HepG2 (cell line): Measurements from ENCODE around the gene PIP5KL1. TPM values are rescaled to one million over a fixed set of nuclear protein-coding genes. Genes with fewer than 3 reads are reported as not detected.

ENCODE experiments used
- BORCS8-MEF2B ChIP-seq: sonication (generic); formaldehyde crosslinking; IDR thresholded peaks from 2 replicates; pipeline ENCODE4 v1.8.0; 2022; ENCODE audit warnings: mild to moderate bottlenecking, missing genetic modification reagents
- CCDC6 ChIP-seq: sonication (generic); formaldehyde crosslinking; IDR thresholded peaks from 2 replicates; pipeline ENCODE4 v1.8.1; 2022; ENCODE audit warnings: mild to moderate bottlenecking, missing genetic modification reagents, moderate library complexity
- CREM ChIP-seq, 2 experiments: sonication (generic) in 1 of 2; formaldehyde crosslinking in 1 of 2; IDR thresholded peaks; 2 replicates each; pipeline versions ENCODE4 v1.4.0 to v1.6.1; 2016 to 2020; ENCODE audit warnings: antibody characterized with exemption in 1 of 2, mild to moderate bottlenecking in 1 of 2, missing genetic modification reagents in 1 of 2
- KAT7 ChIP-seq: IDR thresholded peaks from 2 replicates; pipeline ENCODE4 v1.6.1; 2018; ENCODE audit warnings: borderline replicate concordance, missing compliant biosample characterization
- KDM4B ChIP-seq: sonication (generic); formaldehyde crosslinking; IDR thresholded peaks from 2 replicates; pipeline ENCODE4 v1.4.0; 2020; ENCODE audit warnings: missing genetic modification reagents
- NR2F2 ChIP-seq: IDR thresholded peaks from 2 replicates; pipeline ENCODE4 v1.6.1; 2012; ENCODE audit warnings: low read depth, inconsistent platforms, borderline replicate concordance
- RARA ChIP-seq: IDR thresholded peaks from 2 replicates; pipeline ENCODE4 v1.6.1; 2016; ENCODE audit warnings: missing genetic modification reagents, missing compliant biosample characterization
- THRA ChIP-seq: sonication (generic); formaldehyde crosslinking; IDR thresholded peaks from 2 replicates; pipeline ENCODE4 v1.4.0; 2020; ENCODE audit warnings: missing genetic modification reagents, borderline replicate concordance
- ZBTB2 ChIP-seq: sonication (generic); formaldehyde crosslinking; IDR thresholded peaks from 2 replicates; pipeline ENCODE4 v1.8.0; 2022; ENCODE audit warnings: low read depth, missing genetic modification reagents
- ZBTB26 ChIP-seq: IDR thresholded peaks from 2 replicates; pipeline ENCODE4 v1.6.1; 2016; ENCODE audit warnings: missing compliant biosample characterization, missing genetic modification reagents, borderline replicate concordance
- ZHX1 ChIP-seq: sonication (generic); formaldehyde crosslinking; IDR thresholded peaks from 2 replicates; pipeline ENCODE4 v1.8.1; 2022; ENCODE audit warnings: low read depth, mild to moderate bottlenecking, missing genetic modification reagents
- ZKSCAN5 ChIP-seq: sonication (generic); formaldehyde crosslinking; IDR thresholded peaks from 2 replicates; pipeline ENCODE4 v1.5.1; 2020; ENCODE audit warnings: mild to moderate bottlenecking, missing genetic modification reagents
- ZMYM4 ChIP-seq: sonication (generic); formaldehyde crosslinking; IDR thresholded peaks from 2 replicates; pipeline ENCODE4 v1.8.1; 2023; ENCODE audit warnings: mild to moderate bottlenecking, missing genetic modification reagents
- ZNF205 ChIP-seq: IDR thresholded peaks from 2 replicates; pipeline ENCODE4 v1.6.1; 2018; ENCODE audit warnings: missing biosample characterization, missing genetic modification reagents
- ZNF335 ChIP-seq: sonication (generic); formaldehyde crosslinking; IDR thresholded peaks from 2 replicates; pipeline ENCODE4 v1.4.0; 2020; ENCODE audit warnings: missing genetic modification reagents
- ZNF574 ChIP-seq: sonication (generic); formaldehyde crosslinking; IDR thresholded peaks from 2 replicates; pipeline ENCODE4 v1.4.0; 2020; ENCODE audit warnings: missing genetic modification reagents
- ZNF83 ChIP-seq: sonication (generic); formaldehyde crosslinking; IDR thresholded peaks from 2 replicates; pipeline ENCODE4 v1.4.0; 2020; ENCODE audit warnings: missing genetic modification reagents, mild to moderate bottlenecking, borderline replicate concordance
- polyA plus RNA-seq, 8 experiments: library from polyadenylated mRNA; depleted of rRNA in 3 of 8; stranded (reverse) in 7 of 8; unstranded in 1 of 8; fragments of >200 nt; fragmentation: Illumina TruSeq in 4 of 8; extraction: Trizol in 4 of 8; gene quantifications; 2 replicates each; pipeline versions ENCODE4 v1.2.1 to v1.2.3, GENCODE V29; 2011 to 2016; ENCODE audit warnings: low read depth in 4 of 8, missing spikeins in 1 of 8, mixed read lengths in 1 of 8; ENCODE audit not compliant: insufficient read depth in 1 of 8
- total RNA-seq, 5 experiments: library from RNA; depleted of rRNA; stranded (reverse); fragments of >200 nt; fragmentation: Illumina TruSeq; extraction: Trizol; gene quantifications; 2 replicates each; pipeline ENCODE4 v1.2.3, GENCODE V29; 2016; ENCODE audit warnings: low read depth in 1 of 5

PIP5KL1 gene
- total and polyA plus RNA-seq, 2 of the 13 experiments (the other 11 are each of a cell fraction or from before 2014, with no cell fraction given), result 0.20 to 0.49 TPM

GRCh38 chr9:127897193-127897692, 33.3 kb downstream of the PIP5KL1 start (continued):
- TF ChIP-seq ZNF335 (CRISPR knock-in tag) (no peak; the same call in 1 of the 2 replicates), KAT7 (CRISPR knock-in tag) (peak; percentile 64; the same call in 1 of the 2 replicates), ZBTB26 (CRISPR knock-in tag) (no peak; the same call in 1 of the 2 replicates), ZNF205 (CRISPR knock-in tag) (0 out of 2 replicates have a peak, but pooled peaks have one; percentile 47), ZNF574 (CRISPR knock-in tag) (peak; percentile 61), NR2F2 (peak; percentile 78), RARA (peak; percentile 80), KDM4B (CRISPR knock-in tag) (peak; percentile 83), CCDC6 (CRISPR knock-in tag) (no peak), BORCS8-MEF2B (no peak), THRA (CRISPR knock-in tag) (peak; percentile 62), ZBTB2 (no peak), ZHX1 (CRISPR knock-in tag) (0 out of 2 replicates have a peak, but pooled peaks have one; percentile 16), ZMYM4 (CRISPR knock-in tag) (peak; percentile 50; the same call in 1 of the 2 replicates), ZNF83 (CRISPR knock-in tag) (no peak), ZKSCAN5 (CRISPR knock-in tag) (peak; percentile 57; the same call in 1 of the 2 replicates), CREM (IDR thresholded peaks at IDR 0.05) (0 out of 2 replicates have a peak, but pooled peaks have one; percentile 42), CREM (CRISPR knock-in tag; IDR thresholded peaks at IDR 0.05) (no peak)
